Stimulated activated naive CD8-positive, alpha-beta T cell treated with anti-CD3 and anti-CD28 coated beads, Interleukin-15, Interleukin-2, amounts not matched to agents 100 ng/mL and 50 ng/mL, for 24 hours (primary cell): ENCODE results near the gene IL1RAPL2.
"Not testable (repeated sequence)": the region's sequence is repeated elsewhere in the genome, so short reads cannot be mapped to it uniquely, and the experiment has no call there.

ENCODE experiments used
- H3K27ac Mint-ChIP-seq: one replicate; pipeline ENCODE4 v1.8.0; 2021; ENCODE audit warnings: mild to moderate bottlenecking, mixed read lengths
- H3K27me3 Mint-ChIP-seq: one replicate; pipeline ENCODE4 v1.8.0; 2021; ENCODE audit warnings: mixed read lengths
- H3K36me3 Mint-ChIP-seq: one replicate; pipeline ENCODE4 v1.8.0; 2021; ENCODE audit warnings: low read depth, mixed read lengths
- H3K4me1 Mint-ChIP-seq: one replicate; pipeline ENCODE4 v1.8.0; 2021; ENCODE audit warnings: low read depth, mixed read lengths
- H3K4me3 Mint-ChIP-seq: one replicate; pipeline ENCODE4 v1.8.0; 2021; ENCODE audit warnings: mild to moderate bottlenecking, mixed read lengths
- H3K9me3 Mint-ChIP-seq: one replicate; pipeline ENCODE4 v1.8.0; 2021; ENCODE audit warnings: mixed read lengths

Gene IL1RAPL2

GRCh38 chrX:104987063-104987462 lies 421.1 kb downstream of the IL1RAPL2 start:
- H3K36me3 Mint-ChIP-seq, result no peaks in the 10 kb centered on the region

GRCh38 chrX:104988038-104988437 lies 422.0 kb downstream of the IL1RAPL2 start:
- Mint-ChIP-seq H3K27me3 (no peaks in the 10 kb centered on the region), H3K27ac (no peak overlapping the region), H3K4me3 (no peak overlapping the region), H3K4me1 (no peaks in the 10 kb centered on the region), H3K9me3 (no peaks in the 10 kb centered on the region), H3K36me3 (no peaks in the 10 kb centered on the region)

More at GRCh38 chrX:104987063-104987462, 421.1 kb downstream of the IL1RAPL2 start:
- Mint-ChIP-seq H3K27me3 (no peaks in the 10 kb centered on the region), H3K27ac (no peak overlapping the region), H3K9me3 (no peaks in the 10 kb centered on the region), H3K4me1 (no peaks in the 10 kb centered on the region), H3K4me3 (no peak overlapping the region)

DNA sequence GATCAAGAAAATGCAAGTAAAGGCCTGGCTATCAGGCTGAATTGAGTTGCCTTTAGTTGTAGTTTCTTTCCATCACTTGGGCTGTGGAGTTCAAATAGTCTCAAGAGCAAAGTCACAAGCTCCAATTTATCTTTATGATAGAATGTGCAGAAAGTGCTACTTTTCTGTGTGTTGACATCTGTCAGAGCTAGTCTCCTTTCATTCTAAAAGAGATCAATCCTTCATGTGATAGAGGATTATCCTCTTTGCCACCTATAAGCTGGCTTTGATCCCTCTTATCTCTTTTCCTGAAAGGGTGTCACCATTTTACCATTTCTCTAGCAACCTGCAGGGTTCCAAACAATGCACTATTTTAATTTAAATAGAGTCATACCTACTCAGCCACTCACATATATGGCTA lies 429.5 kb downstream of the IL1RAPL2 start:
- no peak overlapping the region for H3K27ac Mint-ChIP-seq
- H3K27me3 Mint-ChIP-seq, result no peaks in the 10 kb centered on the region
- H3K36me3 Mint-ChIP-seq, result no peaks in the 10 kb centered on the region
- no peak overlapping the region for H3K4me3 Mint-ChIP-seq
- no peaks in the 10 kb centered on the region for H3K4me1 Mint-ChIP-seq
- H3K9me3 Mint-ChIP-seq, result no peaks in the 10 kb centered on the region

- Mint-ChIP-seq H3K9me3 (peaks cover 3% of the 10 kb centered on the region), H3K27me3 (no peaks in the 10 kb centered on the region), H3K4me1 (no peaks in the 10 kb centered on the region), H3K4me3 (no peak overlapping the region), H3K36me3 (no peaks in the 10 kb centered on the region), H3K27ac (no peak overlapping the region)
Measured at GRCh38 chrX:105006103-105006502, 440.1 kb downstream of the IL1RAPL2 start.

DNA sequence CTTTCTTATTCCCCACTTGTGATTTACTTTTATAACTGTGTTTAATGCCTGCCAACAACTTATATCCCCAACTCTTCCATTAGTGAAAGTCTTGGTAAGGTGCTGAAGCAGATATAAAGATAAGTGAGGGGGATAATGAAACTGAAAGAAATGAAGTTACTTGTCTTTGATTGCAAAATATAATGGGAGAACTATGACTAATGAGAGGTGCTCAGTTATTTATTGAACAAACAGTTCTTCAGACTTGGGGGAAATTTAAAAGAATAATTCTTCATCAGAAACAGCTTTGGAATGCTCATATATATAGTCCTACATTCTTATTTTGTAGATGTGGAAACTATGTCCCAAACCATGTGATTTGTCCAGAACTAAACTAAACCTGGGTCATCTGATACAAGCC lies 441.0 kb downstream of the IL1RAPL2 start:
- no peaks in the 10 kb centered on the region for H3K4me1 Mint-ChIP-seq
- H3K9me3 Mint-ChIP-seq, result peaks cover 3% of the 10 kb centered on the region
- H3K4me3 Mint-ChIP-seq, result no peak overlapping the region
- H3K27me3 Mint-ChIP-seq, result no peaks in the 10 kb centered on the region
- H3K36me3 Mint-ChIP-seq, result no peaks in the 10 kb centered on the region
- no peak overlapping the region for H3K27ac Mint-ChIP-seq

- Mint-ChIP-seq H3K4me3 (no peak overlapping the region), H3K36me3 (no peaks in the 10 kb centered on the region), H3K27ac (no peak overlapping the region), H3K4me1 (no peaks in the 10 kb centered on the region), H3K27me3 (no peaks in the 10 kb centered on the region), H3K9me3 (no peaks in the 10 kb centered on the region)
Measured at GRCh38 chrX:105013719-105014118, 447.7 kb downstream of the IL1RAPL2 start.

DNA sequence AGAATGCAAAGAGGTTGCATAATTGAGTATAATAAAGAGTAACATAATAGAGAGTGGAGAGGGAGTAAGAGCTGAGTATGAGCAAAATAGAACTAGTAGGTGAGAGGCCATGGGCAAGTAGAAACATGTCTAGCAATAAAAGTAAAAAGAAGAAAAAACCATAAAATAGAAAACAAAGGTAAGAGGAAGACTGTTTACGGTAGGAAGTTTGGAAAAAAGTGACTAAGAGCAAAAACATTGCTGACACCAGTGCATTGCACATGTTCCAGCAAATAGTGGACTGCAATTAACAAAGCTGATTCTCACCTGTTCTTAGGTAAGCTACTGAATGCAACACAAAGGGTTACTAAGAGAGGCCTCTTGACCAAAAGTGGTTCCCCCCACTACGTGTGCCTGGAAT lies 451.6 kb downstream of the IL1RAPL2 start:
- no peaks in the 10 kb centered on the region for H3K4me1 Mint-ChIP-seq
- no peak overlapping the region for H3K27ac Mint-ChIP-seq
- no peaks in the 10 kb centered on the region for H3K36me3 Mint-ChIP-seq
- H3K9me3 Mint-ChIP-seq, result no peaks in the 10 kb centered on the region
- no peak overlapping the region for H3K4me3 Mint-ChIP-seq
- H3K27me3 Mint-ChIP-seq, result no peaks in the 10 kb centered on the region

GRCh38 chrX:105018865-105019264 lies 452.9 kb downstream of the IL1RAPL2 start:
- Mint-ChIP-seq H3K4me3 (no peak overlapping the region), H3K36me3 (no peaks in the 10 kb centered on the region), H3K27ac (no peak overlapping the region), H3K27me3 (no peaks in the 10 kb centered on the region), H3K4me1 (no peaks in the 10 kb centered on the region), H3K9me3 (no peaks in the 10 kb centered on the region)

DNA sequence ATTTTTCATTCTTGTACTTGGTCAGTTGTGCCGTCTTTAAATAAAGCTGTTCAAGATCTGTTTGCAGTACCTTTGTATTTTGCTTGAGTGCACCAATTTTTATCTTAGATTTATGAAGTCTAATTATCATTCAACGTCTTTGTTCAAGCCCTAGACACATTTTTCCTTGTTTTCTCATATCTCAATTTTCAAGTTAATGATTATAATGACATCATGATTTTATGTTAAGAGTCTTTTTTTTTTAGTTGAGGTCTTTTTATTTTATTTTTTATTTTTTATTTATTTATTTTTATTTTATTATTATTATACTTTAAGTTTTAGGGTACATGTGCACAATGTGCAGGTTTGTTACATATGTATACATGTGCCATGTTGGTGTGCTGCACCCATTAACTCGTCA lies 463.0 kb downstream of the IL1RAPL2 start:
- H3K4me3 Mint-ChIP-seq, H3K36me3 Mint-ChIP-seq, H3K27me3 Mint-ChIP-seq, H3K9me3 Mint-ChIP-seq, H3K27ac Mint-ChIP-seq, H3K4me1 Mint-ChIP-seq: not testable (repeated sequence)

- H3K4me1 Mint-ChIP-seq, result no peaks in the 10 kb centered on the region
- no peaks in the 10 kb centered on the region for H3K36me3 Mint-ChIP-seq
- no peak overlapping the region for H3K27ac Mint-ChIP-seq
- H3K27me3 Mint-ChIP-seq, result no peaks in the 10 kb centered on the region
- no peaks in the 10 kb centered on the region for H3K9me3 Mint-ChIP-seq
- no peak overlapping the region for H3K4me3 Mint-ChIP-seq
Measured at GRCh38 chrX:105038672-105039328, 472.8 kb downstream of the IL1RAPL2 start.

DNA sequence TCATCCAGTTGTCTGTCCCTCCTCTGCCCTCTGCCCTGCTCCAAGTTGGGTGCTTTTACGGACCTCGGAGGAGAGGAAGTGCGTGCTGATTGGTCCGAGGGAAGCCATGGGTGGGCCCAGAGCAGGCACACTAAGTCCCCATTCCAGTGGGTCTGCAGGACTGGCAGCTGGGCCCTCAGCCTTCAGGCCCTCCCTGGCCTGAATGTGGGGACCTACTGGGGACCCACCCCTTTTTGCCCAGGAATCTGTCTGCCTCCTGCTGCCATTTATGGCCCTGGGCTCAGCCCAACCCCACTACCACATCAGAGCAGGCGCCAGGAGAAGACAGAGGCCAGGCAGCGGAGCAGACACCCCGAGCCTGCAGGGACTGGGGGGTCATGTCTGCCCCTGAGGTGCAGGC lies 484.9 kb downstream of the IL1RAPL2 start:
- Mint-ChIP-seq H3K4me1 (no peaks in the 10 kb centered on the region), H3K9me3 (no peaks in the 10 kb centered on the region), H3K27ac (no peak overlapping the region), H3K36me3 (no peaks in the 10 kb centered on the region), H3K4me3 (no peak overlapping the region), H3K27me3 (no peaks in the 10 kb centered on the region)

GRCh38 chrX:105051364-105051763 lies 485.4 kb downstream of the IL1RAPL2 start:
- Mint-ChIP-seq H3K36me3 (no peaks in the 10 kb centered on the region), H3K27ac (no peak overlapping the region), H3K27me3 (no peaks in the 10 kb centered on the region), H3K4me1 (no peaks in the 10 kb centered on the region), H3K4me3 (no peak overlapping the region), H3K9me3 (no peaks in the 10 kb centered on the region)

GRCh38 chrX:105052926-105053325 lies 486.9 kb downstream of the IL1RAPL2 start:
- no peak overlapping the region for H3K27ac Mint-ChIP-seq
- H3K27me3 Mint-ChIP-seq, result no peaks in the 10 kb centered on the region
- no peak overlapping the region for H3K4me3 Mint-ChIP-seq
- no peaks in the 10 kb centered on the region for H3K36me3 Mint-ChIP-seq
- no peaks in the 10 kb centered on the region for H3K4me1 Mint-ChIP-seq
- no peaks in the 10 kb centered on the region for H3K9me3 Mint-ChIP-seq

DNA sequence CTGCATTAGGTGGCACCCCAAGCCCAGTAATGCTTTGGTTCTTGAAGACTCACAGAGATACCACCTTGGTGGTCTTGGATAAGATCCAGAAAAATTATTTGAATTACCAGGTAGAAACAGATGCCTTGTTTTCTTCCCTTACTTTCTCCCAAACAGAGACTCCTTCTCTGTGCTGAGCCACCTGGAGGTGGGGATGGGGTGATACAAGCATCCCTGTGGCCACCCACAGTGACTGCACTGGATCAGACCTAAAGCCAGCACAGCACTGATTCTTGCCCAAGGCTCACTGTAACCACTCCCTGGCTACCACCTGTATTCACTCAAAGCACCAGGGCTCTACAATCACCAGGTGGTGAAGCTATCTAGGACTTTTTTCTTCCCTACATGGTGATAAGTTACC lies 497.7 kb downstream of the IL1RAPL2 start:
- H3K27me3 Mint-ChIP-seq, result no peaks in the 10 kb centered on the region
- H3K4me3 Mint-ChIP-seq, result no peak overlapping the region
- no peaks in the 10 kb centered on the region for H3K4me1 Mint-ChIP-seq
- no peak overlapping the region for H3K27ac Mint-ChIP-seq
- H3K9me3 Mint-ChIP-seq, result no peaks in the 10 kb centered on the region
- H3K36me3 Mint-ChIP-seq, result no peaks in the 10 kb centered on the region

DNA sequence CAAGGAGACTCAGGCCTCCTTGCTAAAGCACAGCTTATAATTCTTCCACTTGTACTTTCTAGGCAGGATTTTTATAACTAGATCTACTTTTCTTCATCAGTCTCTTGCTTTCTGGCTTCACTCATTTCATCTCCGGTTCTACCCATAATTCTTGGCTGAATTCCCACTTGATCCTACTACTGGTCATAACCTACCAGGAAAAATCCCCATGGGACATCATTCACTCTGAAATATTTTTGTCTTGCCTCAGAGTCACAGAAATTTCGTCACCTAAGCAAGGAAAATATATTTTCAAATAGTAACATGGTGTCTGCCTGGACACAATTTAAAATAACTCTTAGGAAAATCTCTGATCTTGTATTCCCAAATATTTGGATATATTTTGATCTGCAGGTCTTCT lies 532.2 kb downstream of the IL1RAPL2 start:
- H3K4me1 Mint-ChIP-seq, result no peaks in the 10 kb centered on the region
- peaks cover 3% of the 10 kb centered on the region for H3K9me3 Mint-ChIP-seq
- no peak overlapping the region for H3K27ac Mint-ChIP-seq
- no peak overlapping the region for H3K4me3 Mint-ChIP-seq
- H3K36me3 Mint-ChIP-seq, result no peaks in the 10 kb centered on the region
- H3K27me3 Mint-ChIP-seq, result no peaks in the 10 kb centered on the region

GRCh38 chrX:105098812-105099211 lies 532.8 kb downstream of the IL1RAPL2 start:
- no peak overlapping the region for H3K27ac Mint-ChIP-seq
- H3K4me1 Mint-ChIP-seq, result no peaks in the 10 kb centered on the region
- H3K36me3 Mint-ChIP-seq, result no peaks in the 10 kb centered on the region
- H3K4me3 Mint-ChIP-seq, result no peak overlapping the region
- no peaks in the 10 kb centered on the region for H3K27me3 Mint-ChIP-seq
- peaks cover 3% of the 10 kb centered on the region for H3K9me3 Mint-ChIP-seq
